HG02798 (cell line): ENCODE results near the gene ST8SIA6.

Experiments used
- ATAC-seq: cut with Tn5 transposase; IDR thresholded peaks from one replicate; pipeline ENCODE4 v1.9.1; 2021; ENCODE audit warnings: mild to moderate bottlenecking; ENCODE audit not compliant: unreplicated experiment, poor library complexity

The ST8SIA6 gene

DNA sequence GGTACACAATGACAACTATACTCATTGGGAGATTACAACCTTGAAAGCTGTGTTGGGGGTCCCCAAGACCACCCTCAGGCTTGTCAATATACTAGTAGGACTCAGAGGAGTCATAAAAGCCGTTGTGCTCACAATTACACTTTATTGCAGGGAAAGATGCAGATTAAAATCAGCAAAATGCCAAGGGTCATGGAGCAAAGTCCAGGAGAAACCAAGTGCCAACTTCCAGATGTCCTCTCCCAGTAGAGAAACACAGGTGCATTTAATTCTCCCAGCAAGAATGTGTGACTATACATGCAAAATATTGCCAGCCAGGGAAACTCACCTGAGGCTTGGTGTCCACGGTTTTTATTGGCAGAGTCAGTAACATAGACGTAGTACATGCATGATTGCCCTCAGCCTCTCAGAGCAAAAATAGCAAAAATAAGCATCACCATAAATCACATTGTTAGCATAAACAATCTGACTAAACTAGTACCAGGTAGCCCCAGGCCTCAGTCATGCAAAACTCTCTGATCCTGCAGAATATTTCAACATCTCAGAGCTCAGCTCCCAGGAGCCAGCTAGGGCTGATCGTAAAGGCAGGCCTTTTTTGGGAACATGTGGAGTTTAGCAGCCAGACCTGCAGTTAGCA, 175.7 kb downstream of the ST8SIA6 start:
- ATAC-seq, result no peak

DNA sequence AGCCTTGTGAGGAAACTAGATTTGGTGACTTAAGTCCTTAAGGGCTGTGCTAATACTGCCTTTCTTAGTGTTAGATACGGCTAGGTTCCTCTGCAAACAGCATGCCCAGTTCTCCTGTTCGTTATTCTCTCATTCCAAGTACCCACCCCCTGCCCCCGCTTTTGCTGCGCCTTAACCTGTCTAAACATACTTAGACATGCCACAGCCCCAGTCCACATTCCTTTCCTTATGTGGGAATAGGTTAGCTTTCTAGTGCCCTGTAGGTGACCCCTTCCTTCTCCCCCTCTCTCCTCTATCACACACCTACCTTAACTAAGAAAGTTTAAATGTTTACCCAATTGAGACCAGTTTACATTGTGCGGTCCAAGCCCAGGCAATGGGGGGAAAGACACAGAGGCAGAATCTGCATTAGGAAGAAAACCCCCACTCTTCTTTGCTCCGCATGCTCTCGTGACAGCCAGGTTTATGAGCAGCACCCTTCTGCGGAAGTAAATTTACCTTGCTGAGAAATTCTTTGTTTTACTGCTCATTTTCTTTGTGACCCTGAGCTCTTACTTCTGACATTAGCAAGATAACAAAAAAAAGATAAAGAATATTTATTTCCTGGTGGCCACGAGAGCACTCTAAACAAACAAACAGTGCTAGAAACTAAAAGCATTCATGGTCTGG, 177.5 kb downstream of the ST8SIA6 start:
- ATAC-seq, result no peak

DNA sequence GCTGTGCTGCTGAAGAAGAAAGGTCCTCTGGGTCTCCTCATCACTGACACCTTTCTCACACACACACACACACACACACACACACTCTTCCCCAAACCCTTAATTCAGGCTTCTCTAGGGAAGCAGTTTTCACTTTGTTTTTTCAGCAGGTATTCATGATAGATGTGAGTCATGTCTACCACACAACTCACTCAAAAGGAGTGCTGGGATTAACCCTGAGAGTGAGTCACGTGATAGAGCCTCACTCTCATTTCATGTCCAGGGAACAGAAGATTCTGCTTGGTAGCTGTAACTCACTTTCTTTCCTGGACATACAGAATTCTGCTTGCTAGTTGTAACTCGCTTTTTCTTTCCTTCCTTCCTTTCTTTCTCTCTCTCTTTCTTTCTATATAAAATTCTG, 181.0 kb downstream of the ST8SIA6 start:
- ATAC-seq, result no peak

DNA sequence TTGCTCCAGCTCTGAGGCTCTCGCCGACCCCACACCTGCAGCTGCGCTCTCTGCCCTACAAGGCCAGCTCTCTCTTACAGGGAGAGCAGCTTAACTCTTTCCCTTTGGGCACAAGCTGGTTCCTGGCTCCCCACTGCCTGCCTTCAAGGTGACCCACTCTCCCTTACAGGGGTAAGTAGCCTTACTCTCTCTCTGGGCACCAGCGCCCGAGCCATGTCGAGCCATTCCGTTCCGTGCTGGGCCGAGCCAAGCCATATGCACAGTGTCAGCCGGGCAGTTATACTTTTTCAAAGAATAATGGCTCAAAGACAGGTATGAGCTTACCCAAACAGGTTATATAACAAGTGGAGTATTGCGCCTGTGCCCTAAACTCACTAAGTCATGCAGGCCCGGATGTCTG, 181.7 kb downstream of the ST8SIA6 start:
- no peak for ATAC-seq
